Hippocampal formation (tissue), 2 donors: Measurements from ENCODE around the gene MEGF11.

Experiments
- DNase-seq, 2 donors: peaks; one replicate each; lab custom pipeline; 2025; lab: John Stamatoyannopoulos, UW

Gene MEGF11

GRCh38 chr15:65970937-65971740 lies 282.4 kb downstream of the MEGF11 start:
- no peak for DNase-seq

DNA sequence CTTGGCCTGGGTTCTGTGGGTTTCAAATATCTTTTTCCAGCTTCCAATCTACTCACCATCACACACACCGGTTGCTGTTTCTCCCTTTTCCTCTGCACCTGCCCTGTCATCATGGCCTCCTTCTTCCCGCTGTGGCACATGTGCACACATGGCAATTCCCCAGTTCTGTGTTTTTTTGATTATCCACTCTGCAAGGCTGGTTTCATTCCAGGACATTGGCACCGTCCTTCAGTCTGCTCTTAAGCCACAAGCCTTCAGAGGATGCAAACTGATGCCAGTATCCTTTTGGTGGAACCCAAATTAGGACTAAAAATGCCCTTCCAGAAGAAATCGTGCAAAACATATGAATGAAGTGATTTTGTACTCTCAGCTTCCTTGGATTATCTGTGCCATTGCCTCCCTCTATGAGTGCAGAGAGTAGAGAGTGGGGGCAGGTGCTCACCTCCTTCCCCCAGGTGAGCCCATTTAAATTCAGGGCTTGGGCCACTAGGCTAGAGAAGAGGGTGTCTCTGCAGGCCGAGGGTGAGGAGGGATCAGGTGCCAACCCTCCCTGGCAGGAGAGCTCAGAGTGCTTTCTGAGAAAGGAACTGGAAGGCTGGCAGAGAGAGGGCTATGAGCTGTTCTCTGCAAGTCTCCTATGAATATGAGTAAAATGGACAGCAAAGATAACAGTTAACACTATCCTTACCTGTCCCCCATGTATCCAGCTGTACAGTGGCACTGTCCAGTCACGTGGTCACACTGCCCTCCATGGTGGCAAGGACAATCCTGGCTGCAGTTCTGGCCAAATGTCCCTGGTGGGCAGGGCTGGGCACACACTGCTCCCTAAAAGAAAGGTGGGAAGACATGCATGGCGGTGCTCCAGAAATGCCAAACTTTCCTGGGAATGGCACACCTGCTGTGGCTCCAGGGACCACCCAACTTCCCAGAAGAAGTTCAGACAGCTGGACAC lies 283.4 kb downstream of the MEGF11 start:
- DNase-seq: no peak

- DNase-seq: no peak
These were observed 285.0 kb downstream of the MEGF11 start for GRCh38 chr15:65968511-65968910.

DNA sequence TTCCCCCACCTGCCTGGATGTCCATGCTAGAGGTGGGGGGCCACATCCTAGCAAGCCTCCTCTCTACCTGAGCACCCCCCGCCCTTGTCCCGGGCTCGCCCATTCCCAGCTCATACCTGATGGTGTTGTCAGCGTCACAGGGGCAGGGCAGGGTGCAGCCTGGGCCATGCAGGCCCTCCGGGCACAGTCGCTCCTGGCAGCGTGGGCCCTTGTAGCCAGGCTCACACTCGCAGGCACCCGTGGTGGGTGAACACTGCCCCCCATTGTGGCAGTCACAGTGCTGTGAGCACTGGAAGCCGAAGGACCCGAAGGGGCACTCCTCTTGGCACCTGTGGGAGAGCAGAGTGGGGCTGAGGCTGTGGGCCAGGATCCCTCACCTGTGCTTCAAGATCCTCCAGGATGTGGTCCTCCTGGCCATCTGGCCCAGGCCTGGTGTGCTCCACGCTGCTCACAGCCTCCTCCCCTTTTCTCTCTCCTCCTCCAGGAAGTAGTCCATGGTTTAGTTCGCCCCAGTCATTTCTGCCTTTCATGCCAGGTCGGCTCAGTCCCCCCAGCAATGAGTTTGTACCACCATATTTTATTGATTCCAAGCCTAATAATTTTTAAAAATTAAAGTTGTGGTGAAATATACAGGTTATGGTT lies 288.6 kb downstream of the MEGF11 start:
- no peak for DNase-seq

- no peak for DNase-seq
These were observed 289.6 kb downstream of the MEGF11 start for GRCh38 chr15:65963911-65964482.

DNA sequence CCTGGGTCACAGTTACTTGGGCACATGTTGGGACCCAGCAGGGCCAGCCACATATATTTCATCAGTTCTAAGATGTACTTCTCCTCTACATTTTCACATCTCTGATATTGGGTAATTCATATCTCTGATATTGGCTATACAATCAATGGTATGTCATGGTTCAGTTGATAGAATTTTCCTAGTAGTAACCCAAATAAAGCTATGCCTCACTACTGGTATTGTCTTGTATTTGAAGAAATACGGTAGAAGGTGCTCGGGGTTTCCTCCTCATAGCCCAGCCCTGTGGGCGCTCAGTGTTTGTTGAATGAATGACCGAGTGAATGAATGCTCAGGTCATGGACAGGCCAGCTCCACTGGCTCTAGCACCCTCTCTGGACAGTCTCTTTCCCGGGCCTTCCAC lies 290.2 kb downstream of the MEGF11 start:
- no peak for DNase-seq

- no peak for DNase-seq
These were observed 291.4 kb downstream of the MEGF11 start for GRCh38 chr15:65962187-65962586.

DNA sequence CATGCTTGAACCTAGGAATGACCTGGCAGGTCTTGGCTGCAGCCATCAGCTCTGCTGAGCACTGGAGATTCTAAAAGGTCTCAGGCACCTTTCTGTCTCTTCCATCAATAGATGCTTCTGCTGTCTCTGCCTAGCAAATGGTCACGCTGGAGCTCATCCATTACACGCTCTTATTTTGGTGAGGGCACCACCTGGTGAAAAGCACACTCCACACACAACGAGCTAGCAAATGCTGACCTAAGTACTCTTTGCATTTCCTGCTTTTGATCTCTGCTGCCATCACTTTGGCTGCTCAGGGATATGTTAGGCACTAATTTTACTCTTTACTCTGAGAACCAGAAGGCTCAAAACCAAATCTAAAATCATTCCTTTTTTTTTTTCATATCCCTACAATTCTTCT lies 293.0 kb downstream of the MEGF11 start:
- no peak for DNase-seq

DNA sequence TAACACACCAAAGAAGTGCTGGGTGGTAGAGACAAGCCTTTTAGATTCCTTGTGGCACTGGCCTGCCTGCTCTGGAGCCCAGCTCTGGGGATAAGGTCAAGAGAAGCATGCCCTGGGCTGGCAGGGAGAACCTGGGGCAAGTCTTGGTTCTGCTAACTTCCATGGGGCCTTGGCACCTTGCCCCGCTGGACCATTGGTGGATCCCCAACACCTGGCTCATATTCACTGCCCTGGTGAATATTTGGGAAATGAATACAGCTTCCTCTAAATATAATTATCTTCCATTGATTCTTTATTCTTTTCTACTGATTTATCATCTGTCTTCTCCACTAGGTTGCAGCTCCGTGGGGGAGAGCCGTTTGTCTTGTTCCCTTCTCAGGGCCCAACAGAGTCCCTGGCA lies 294.7 kb downstream of the MEGF11 start:
- no peak for DNase-seq

DNA sequence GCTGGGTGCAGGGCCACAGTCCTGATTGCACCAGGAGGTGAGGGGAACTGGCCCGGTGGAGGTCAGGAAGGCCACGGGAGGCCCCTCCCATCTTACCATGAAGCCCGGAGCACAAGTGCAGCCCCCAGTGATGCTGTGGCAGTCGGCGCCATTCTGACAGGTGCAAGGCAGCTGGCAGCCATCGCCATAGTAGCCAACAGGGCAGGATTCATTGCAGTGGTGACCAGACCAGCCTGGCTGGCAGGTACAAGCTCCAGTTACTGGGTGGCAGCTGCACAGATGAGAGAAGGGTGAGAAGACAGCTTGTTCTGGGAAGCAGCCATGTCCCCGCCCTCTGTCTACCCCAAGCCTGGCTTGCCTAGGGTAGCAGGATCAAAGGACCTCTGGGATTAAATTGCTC lies 296.1 kb downstream of the MEGF11 start:
- DNase-seq: no peak

DNA sequence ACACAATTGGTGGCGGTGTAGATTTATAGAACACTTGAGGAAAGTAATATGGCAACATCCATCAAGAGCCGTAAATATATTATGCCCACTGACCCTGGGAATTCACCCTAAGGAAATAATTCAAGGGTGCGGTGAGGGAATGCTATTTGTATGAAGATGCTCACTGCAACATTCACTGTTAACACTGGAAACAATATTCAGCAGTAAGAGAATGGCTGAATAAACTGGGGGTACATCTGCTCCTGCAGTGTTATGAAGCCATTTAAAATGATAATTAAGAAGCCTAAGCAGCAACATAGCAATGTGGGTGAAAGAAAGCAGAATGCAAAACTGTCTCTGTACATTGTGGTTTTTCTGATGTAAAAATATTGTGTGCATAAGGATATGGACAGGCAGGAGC lies 296.7 kb downstream of the MEGF11 start:
- no peak for DNase-seq

GRCh38 chr15:65956307-65956706 lies 297.2 kb downstream of the MEGF11 start:
- no peak for DNase-seq

GRCh38 chr15:65954289-65954741 lies 299.2 kb downstream of the MEGF11 start:
- no peak for DNase-seq

DNA sequence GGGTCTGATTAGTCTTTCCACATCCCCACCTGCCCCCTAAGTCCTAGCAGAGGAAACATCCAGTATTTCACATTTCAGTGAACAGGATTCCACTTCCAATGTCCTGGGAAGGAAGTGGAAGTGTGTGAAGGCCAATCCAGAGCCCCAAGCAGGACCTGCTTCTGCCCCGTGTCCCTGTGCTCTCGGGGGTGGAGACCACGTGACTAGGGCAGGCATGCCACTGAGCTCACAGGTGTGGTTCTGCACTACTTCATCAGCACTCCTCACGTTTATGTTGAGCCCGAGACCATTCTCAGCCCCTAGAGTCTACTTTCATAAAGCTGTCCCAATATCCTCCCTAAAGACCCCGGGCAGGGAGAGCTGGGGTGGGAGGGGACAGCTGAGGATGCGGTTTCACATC lies 299.9 kb downstream of the MEGF11 start:
- DNase-seq: no peak

- DNase-seq: no peak
These were observed 301.0 kb downstream of the MEGF11 start for GRCh38 chr15:65952391-65953053.

- no peak for DNase-seq
These were observed 302.5 kb downstream of the MEGF11 start for GRCh38 chr15:65951007-65951406.

DNA sequence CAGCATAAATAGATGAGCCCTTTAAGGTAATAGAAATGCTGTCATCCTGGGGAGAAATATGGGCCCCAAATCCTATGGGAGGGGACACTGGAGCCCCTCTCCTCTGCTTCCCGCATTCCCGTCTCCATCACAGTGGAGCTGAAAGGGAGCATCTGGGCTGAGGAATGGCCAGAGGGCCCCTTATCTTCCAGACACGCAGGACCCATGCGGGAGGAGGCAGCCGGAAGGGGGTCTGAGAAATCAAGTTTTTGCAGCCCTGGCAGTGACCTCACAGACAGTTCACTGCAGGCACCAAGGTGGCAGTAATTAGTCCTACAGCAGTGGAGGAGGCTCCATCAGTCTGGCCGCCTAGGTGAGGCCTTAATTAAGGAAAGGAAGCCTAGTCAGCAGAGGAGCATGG lies 304.1 kb downstream of the MEGF11 start:
- DNase-seq: no peak

DNA sequence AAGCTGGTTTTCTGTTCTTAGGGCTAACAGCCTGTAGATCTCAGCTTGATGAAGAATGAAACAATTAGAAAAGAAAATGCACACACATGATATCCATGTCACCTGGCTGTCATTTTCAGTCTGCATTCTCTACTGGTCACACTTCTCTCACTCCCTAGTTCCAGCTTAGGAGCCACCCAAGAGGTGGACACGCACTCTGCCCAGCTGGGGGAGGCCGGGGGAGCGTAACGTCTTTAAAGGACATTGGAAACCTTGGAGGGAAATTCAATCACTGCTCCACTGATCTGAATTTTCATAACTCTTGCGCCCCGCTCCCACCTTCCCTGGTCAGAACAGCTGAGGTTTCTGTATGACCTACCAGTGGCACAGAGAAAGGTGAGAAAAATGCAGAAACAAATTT lies 304.5 kb downstream of the MEGF11 start:
- DNase-seq: no peak

GRCh38 chr15:65948383-65948782 lies 305.2 kb downstream of the MEGF11 start:
- DNase-seq: no peak

DNA sequence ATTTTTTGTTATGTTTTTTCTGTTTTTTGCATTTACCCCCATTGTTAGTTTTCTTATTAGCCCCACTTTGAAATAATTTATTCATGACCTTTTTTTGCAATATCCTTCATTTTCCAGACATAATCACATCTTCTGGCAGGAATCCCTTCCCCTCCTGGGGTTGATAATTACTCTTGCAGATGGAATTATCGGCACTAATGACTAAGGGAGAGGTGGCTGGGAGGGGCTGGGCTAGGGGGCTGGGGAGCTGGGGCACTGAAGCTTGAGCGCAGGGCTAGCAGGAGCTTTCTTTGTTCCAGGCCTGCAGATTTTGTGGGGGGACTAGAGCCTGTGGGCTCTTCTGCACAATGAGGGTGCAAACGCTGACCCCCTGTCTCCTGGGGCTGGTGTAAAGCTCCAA lies 306.5 kb downstream of the MEGF11 start:
- DNase-seq: no peak

- DNase-seq: no peak
These were observed 307.9 kb downstream of the MEGF11 start for GRCh38 chr15:65945616-65946015.

- DNase-seq: no peak
These were observed 309.1 kb downstream of the MEGF11 start for GRCh38 chr15:65944404-65944803.
